Activated B cell treated with CpG ODN at 0.5 μM for 24 hours (primary cell): ENCODE data around the gene RAVER1. TPM values are rescaled to one million over a fixed set of nuclear protein-coding genes. Genes with fewer than 3 reads are reported as not detected.

Experiments used
- ATAC-seq: fragments of 200-7000 bp; cut with Tn5 transposase; one replicate; pipeline ENCODE4 v1.10.0; 2021; ENCODE audit warnings: low read depth, mild to moderate bottlenecking, moderate library complexity
- CTCF ChIA-PET: fragments of 350-600 bp; sonication (Branson Sonifier 250); formaldehyde crosslinking; loops from one replicate; lab custom pipeline; 2021; ENCODE audit warnings: antibody characterized with exemption; lab: Charles Lee
- POLR2A ChIA-PET: fragments of 350-600 bp; sonication (Branson Sonifier 250); formaldehyde crosslinking; loops from one replicate; lab custom pipeline; 2021; ENCODE audit warnings: antibody characterized with exemption; lab: Charles Lee
- DNase-seq: peaks from one replicate; pipeline ENCODE4 v3.0.0; 2022
- H3K27ac Mint-ChIP-seq: one replicate; pipeline ENCODE4 v1.8.0; 2020; ENCODE audit warnings: mixed read lengths
- H3K27me3 Mint-ChIP-seq: one replicate; pipeline ENCODE4 v1.8.0; 2021; ENCODE audit warnings: mixed read lengths
- H3K36me3 Mint-ChIP-seq: one replicate; pipeline ENCODE4 v1.8.0; 2021; ENCODE audit warnings: low read depth, mixed read lengths
- H3K4me1 Mint-ChIP-seq: one replicate; pipeline ENCODE4 v1.8.0; 2021; ENCODE audit warnings: mixed read lengths
- H3K4me3 Mint-ChIP-seq: one replicate; pipeline ENCODE4 v1.8.0; 2020; ENCODE audit warnings: mild to moderate bottlenecking, mixed read lengths
- H3K9me3 Mint-ChIP-seq: one replicate; pipeline ENCODE4 v1.8.0; 2020; ENCODE audit warnings: mixed read lengths
- intact Hi-C: fragments of 100-400 bp; cut with micrococcal nuclease; formaldehyde crosslinking; loops from one replicate; pipeline ENCODE4 v1.15.1; 2024
- total RNA-seq: library from RNA; stranded (reverse); gene quantifications from 2 replicates; pipeline ENCODE4 v1.2.3, GENCODE V29; 2022
- TF ChIP-seq, protein P1 (sequence below): fragments of 200-600 bp; IDR thresholded peaks from one replicate; pipeline ENCODE4 v1.8.0; 2022; ENCODE audit warnings: antibody characterized with exemption, mild to moderate bottlenecking

Gene RAVER1
- total RNA-seq, 1 donor from 2014 or later, result 80.8 TPM

DNA sequence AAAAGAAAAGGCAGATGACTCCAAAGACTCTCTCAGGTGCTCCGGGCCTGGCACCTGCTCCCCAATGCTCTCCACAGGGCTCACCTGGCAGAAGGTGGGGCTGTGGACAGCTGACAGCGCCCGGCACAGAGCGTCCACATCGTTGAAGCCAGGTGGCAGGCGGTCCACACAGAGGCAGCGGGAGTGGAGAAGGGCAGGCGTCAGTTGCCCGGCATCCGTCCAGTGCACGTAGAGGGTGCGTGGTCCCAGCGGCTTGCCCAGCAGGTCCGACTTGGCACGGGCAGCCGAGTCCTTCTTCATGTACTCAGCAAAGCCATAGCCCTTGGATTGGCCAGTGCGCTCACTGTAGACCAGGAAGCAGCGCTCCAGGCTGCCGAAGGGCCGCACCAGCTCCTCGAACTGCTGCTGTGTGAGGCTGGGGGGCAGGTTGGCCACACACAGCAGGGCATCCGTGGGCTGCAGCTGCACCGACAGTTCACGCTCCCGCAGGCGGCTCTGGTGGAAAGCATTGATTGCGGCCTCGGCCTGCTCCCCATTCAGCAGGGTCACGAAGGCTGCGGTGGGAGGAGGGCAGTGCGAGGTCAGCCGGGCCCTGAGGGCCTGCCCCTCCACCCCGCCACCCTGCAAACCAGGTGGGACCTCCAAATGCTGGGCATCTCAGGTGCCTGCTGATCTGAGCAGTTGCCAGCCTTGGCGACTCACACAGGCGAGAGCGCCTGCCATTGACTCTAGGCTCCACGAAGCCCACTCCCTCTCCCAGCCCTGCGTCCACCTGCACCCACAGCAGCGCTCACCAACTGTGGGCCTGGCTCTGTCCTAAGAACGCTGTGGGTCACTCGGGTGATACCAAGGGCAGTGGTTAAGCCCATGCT is 4.5 kb downstream of the RAVER1 start:
- DNase-seq (no peak), ATAC-seq (no peak)
- peaks cover 18% of the 10 kb centered on the region for H3K4me1 Mint-ChIP-seq
- no peaks in the 10 kb centered on the region for H3K9me3 Mint-ChIP-seq
- CTCF ChIA-PET, result no interaction called here
- POLR2A ChIA-PET, result no interaction called here
- intact Hi-C loops, result no loop called here
- H3K4me3 Mint-ChIP-seq, result no peak overlapping the region
- TF ChIP-seq, protein P1, sequence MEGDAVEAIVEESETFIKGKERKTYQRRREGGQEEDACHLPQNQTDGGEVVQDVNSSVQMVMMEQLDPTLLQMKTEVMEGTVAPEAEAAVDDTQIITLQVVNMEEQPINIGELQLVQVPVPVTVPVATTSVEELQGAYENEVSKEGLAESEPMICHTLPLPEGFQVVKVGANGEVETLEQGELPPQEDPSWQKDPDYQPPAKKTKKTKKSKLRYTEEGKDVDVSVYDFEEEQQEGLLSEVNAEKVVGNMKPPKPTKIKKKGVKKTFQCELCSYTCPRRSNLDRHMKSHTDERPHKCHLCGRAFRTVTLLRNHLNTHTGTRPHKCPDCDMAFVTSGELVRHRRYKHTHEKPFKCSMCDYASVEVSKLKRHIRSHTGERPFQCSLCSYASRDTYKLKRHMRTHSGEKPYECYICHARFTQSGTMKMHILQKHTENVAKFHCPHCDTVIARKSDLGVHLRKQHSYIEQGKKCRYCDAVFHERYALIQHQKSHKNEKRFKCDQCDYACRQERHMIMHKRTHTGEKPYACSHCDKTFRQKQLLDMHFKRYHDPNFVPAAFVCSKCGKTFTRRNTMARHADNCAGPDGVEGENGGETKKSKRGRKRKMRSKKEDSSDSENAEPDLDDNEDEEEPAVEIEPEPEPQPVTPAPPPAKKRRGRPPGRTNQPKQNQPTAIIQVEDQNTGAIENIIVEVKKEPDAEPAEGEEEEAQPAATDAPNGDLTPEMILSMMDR, result no peak
- H3K27ac Mint-ChIP-seq, result no peak overlapping the region
- no peaks in the 10 kb centered on the region for H3K27me3 Mint-ChIP-seq
- peaks cover 70% of the 10 kb centered on the region for H3K36me3 Mint-ChIP-seq

DNA sequence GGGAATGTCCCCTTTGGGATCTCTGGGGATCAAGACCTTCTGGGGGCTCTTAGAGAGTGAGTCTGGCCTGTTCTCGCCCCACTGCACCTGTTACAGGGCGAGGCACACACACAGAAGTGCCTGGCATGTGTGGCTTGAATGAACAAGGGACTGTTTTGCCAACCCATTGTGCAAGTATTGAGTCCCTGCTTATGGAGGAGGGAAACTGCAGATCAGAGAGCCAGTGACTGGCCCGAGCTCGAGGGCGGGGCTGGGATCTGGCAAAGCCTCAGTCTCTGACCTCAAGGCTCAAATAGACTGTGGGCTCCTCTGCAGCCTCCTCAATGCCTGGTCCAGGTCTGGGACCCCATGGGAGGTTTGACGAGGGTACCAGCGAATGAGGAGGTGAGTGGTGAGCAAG is 5.5 kb downstream of the RAVER1 start:
- Mint-ChIP-seq H3K36me3 (peaks cover 67% of the 10 kb centered on the region), H3K27me3 (no peaks in the 10 kb centered on the region), H3K4me3 (no peak overlapping the region), H3K27ac (no peak overlapping the region), H3K4me1 (peaks cover 11% of the 10 kb centered on the region), H3K9me3 (no peaks in the 10 kb centered on the region)
- DNase-seq, result no peak
- intact Hi-C loops, result no loop called here
- ATAC-seq, result no peak
- ChIA-PET CTCF (interaction anchor here (1.4 kb wide), 1 partner anchor 61 kb away, joined by 4 read pairs; no protein-coding TSS in a partner anchor), POLR2A (interaction anchor here (0.8 kb wide), 1 partner anchor 15 kb away, joined by 3 read pairs; no protein-coding TSS in a partner anchor)
- TF ChIP-seq, protein P1, result no peak

DNA sequence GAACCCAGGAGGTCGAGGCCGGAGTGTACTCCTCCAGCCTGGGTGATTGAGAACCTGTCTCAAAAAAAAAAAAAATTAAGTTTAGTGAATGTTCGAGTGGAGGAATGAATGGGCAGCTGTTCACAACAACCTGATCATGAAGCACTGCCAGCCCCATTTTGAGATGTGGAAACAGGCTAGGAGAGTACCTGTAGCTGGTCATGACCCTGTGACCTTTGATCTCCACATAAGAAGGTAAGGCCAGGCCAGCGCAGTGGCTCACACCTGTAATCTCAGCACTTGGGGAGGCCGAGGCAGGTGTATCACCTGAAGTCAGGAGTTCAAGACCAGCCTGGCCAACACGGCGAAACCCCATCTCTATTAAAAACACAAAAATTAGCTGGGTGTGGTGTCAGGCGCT is 7.6 kb downstream of the RAVER1 start:
- no peak overlapping the region for H3K4me3 Mint-ChIP-seq
- TF ChIP-seq, protein P1, result no peak
- no peak overlapping the region for H3K27ac Mint-ChIP-seq
- no peak for ATAC-seq
- H3K9me3 Mint-ChIP-seq, result no peaks in the 10 kb centered on the region
- intact Hi-C loops, result no loop called here
- no peak for DNase-seq
- no peaks in the 10 kb centered on the region for H3K4me1 Mint-ChIP-seq
- peaks cover 77% of the 10 kb centered on the region for H3K36me3 Mint-ChIP-seq
- H3K27me3 Mint-ChIP-seq, result no peaks in the 10 kb centered on the region
- ChIA-PET POLR2A (no interaction called here), CTCF (no interaction called here)

DNA sequence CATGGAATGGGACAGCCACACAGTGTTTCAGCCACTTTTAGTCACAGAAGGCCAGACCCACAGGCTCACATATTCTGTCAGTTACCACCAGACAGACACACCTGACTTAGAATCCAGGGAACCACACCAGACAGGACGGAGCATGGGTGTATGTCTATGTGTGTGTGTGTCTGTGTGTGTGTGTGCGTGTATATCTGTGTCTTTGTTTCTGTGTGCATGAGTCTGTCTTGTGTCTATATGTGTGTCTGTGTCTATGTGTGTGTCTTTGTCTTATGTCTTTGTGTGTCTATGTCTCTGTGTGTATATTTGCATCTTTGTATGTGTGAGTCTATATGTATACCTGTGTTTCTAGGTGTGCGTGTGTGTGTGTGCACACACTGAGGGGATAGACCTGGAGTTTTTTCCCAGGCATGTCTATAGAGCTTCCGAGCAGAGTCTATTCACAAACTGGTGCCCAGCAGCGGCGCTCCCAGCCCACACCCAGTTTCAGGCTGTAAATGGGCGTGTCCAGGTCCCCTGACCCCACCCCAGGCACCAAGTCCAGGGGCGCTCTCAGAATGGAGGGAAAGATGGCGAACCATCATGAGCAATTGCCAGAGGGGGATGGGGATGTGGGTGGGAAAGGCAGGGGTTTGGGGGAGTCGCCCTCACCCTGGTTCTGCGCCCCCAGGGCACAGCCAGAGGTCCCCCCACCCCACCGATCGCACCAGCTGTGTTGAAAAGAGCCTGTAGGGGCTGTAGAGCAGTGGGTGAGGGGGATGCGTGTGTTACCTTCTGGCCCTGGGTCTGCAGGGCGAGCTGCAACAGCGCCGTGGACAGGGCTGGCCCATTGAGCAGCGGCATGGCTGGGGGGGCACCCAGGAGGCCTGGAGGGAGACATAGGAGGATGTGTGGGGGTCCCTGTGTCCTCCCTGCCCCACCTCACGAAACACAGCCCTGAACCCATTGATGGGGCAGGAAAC is 11.2 kb downstream of the RAVER1 start:
- intact Hi-C loops, result no loop called here
- ATAC-seq (no peak), DNase-seq (no peak)
- H3K36me3 Mint-ChIP-seq, result peaks cover 70% of the 10 kb centered on the region
- ChIA-PET POLR2A (interaction anchor here (0.6 kb wide), 1 partner anchor 23 kb away, joined by 3 read pairs; no protein-coding TSS in a partner anchor), CTCF (no interaction called here)
- TF ChIP-seq, protein P1, result no peak
- no peaks in the 10 kb centered on the region for H3K4me1 Mint-ChIP-seq
- no peaks in the 10 kb centered on the region for H3K27me3 Mint-ChIP-seq
- H3K27ac Mint-ChIP-seq, result no peak overlapping the region
- no peaks in the 10 kb centered on the region for H3K9me3 Mint-ChIP-seq
- H3K4me3 Mint-ChIP-seq, result no peak overlapping the region
